Right lung (tissue), 5 donors: Measurements from ENCODE around the gene TFF1. TPM values are rescaled to one million over a fixed set of nuclear protein-coding genes. Genes with fewer than 3 reads are reported as not detected.

Experiments
- DNase-seq, 2 donors: peaks; one replicate each; pipeline ENCODE4 v3.0.0-alpha.2; 2013
- polyA plus RNA-seq, 5 donors: library from polyadenylated mRNA; unstranded; fragments of 120-200 nt; gene quantifications; one replicate each; pipeline versions ENCODE4 v1.2.1 to v1.2.3, GENCODE V29; 2013; ENCODE audit warnings: inconsistent platforms in 1 of 5, low replicate concordance in 1 of 5; ENCODE audit not compliant: insufficient read length in 5 of 5, insufficient read depth in 1 of 5

Gene TFF1
- polyA plus RNA-seq, 5 donors: 0.49 TPM; not detected in 4

DNA sequence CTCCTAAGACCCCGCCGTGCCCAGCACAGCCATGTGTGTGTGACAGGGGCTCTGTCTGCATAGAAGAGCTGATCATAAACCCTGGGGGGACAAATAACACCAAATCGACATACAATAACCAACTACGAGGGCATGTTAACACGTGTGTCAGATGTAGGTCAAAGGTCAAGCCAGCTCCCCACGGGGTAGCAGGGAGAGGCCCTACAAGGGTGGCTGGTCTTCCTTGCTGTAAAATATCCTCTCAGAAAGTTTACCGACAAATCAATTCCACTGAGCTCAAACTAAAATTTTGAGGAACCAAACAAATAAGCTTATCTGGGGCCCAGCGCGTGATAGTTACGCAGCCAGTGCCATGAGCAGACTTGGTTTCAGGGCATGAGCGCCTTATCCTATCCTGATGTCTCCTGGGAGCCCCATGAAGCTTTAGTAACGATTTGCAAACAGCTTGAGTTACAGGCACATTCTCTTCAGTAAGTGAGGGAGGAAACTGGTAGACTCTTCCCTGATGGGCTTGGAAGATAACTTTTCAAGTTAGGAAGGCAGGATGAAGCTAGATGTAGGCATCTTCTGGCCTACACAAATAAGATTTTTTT, 32.2 kb upstream of the TFF1 start:
- no peak for DNase-seq

DNA sequence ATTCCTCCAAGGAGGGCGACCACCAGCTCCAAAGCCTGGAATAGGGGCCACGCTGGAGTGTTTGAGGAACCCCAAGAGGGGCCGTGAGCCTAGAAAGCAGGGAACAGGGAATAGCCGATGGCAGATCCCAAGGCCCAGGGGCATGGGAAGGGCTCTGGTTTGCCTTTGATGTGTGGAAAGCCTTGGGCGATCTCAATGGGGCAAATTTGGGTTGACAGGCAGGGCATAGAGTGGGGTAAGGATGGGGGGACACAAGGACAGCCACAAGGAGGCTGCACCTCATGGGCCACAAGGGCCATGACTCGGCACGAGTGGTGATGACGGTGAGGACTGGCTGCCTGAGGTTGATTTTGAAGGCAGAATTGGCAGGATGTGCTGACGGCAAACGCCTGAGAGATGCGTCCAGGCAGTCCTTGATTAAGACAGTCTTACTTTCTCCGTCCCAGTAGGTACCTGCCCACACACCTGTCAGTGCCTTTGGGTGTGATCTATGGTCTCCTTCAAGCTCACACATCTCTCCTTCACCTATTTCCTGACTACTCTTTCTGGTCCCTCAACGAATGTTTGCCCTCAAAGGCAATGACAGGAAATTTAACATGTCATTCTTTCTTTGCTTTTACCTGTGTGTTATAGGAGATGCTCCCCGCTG, 31.5 kb upstream of the TFF1 start:
- no peak for DNase-seq

DNA sequence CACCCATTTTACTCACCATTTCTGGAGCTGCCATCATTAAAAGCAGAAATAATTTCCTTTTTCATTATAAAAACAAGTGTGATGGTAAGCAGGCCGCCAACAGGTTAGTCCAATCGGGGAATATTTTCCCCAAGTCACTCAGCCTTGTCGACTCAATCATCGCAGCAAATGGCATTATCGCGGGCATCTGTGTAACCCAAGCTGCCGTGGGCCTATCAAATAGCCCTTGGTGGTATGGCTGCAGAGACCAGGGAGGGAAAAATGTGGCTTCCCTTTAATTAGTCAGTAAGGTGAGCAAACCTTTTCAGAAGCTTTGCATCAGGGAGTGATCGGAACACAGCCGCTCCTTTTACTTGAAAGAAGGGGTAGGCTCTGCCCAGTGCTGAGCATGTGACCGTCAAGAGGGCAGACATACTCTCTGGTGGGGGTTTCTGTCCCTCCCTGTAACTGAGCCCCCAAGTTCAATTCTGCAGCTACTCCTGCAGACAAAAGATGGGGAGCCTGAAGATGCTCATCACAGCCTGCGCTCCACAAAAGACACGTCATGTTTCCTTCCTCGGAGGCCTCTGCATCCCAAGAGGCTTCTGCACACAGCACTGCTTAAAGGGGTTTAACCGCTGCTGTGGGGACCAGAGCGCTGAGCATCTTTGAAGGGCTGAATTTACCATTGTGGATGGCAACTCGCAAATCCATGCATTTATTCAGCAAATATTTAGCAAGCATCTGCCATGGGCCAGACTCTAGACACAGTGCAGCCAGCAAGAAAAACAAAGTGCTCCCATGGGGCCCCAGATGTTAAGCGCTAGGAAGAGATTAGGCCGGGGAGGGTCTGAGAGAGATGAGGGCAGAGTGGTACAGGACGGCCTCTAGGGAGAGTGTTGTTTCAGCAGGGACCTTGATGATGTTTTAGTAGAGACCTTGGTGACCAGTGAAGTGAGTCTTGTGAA, 30.7 kb upstream of the TFF1 start:
- DNase-seq: no peak

- no peak for DNase-seq
Measured at GRCh38 chr21:42395905-42396651, 29.7 kb upstream of the TFF1 start, which contains the start of gene TMPRSS3. Gene TMPRSS3, minus strand, starts transcription at chr21:42396052. Its CDS starts 635 bp downstream, at chr21:42395417.

DNA sequence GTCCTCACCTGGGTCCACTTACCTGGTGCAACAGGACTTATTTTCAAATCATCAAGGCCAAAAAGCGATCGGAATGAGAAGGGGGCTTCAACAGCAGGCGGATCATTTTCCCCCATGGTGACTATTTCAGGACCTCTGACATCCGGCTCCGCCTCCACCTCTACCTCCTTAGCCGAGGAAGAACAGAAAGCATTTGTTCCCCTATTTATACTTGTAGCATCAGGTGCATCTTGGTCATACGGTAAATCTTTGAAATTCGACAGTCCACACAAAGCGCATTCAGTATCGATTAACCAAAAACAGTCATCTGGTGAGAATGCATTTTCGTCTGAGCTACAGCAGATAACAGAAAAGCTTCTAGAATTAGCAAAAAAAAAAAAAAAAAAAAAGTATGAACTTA, 29.0 kb upstream of the TFF1 start:
- DNase-seq: no peak

- no peak for DNase-seq
Measured at GRCh38 chr21:42393443-42393950, 27.2 kb upstream of the TFF1 start.

DNA sequence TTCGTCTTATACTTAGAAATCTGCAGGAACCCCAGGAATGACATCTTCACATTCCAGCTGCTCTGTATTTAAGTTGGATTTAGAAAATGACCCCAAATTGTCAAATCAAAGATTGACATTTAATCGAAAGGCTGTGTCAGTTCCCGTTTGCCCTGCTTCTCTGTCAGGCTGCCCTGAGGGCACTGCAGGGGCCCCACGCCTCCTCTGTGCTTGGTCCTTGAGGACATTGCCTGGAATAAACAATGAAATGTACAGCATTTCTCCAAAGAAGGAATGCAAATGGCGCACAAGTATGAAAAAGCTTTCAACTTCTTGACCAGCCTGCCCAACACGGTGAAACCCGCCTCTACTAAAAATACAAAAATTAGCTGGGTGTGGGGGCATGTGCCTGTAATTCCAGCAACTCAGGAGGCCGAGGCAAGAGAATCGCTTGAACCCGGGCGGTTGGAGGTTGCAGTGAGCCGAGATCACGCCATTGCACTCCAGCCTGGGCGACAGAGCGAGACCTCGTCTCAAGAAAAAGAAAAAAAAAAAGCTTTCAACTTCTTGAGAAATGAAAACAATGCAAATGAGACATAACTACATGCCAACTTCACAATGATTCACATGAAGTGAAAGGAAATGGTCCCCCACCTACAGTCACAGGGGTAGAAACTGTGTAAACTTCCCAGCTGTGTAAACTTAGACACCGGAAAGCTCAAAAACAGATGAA, 26.6 kb upstream of the TFF1 start:
- no peak for DNase-seq

DNA sequence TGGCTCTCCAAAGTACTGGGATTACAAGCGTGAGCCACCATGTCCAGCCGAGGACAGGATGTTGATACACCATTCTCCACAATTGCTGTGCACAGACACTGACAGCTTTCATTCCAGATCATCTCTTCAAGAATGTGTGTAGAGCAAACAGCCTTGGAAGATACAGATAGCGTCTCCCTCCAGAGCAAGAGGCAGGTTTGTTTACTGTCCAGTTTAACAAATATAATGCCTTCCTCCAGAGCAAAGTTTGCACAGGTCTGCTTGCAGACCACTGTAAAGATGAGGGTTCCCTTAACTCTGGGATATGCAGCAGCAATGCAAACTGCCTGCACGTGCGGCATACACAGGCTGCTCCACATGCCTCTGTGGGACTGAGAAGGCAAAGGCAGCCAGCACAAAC, 25.0 kb upstream of the TFF1 start:
- DNase-seq: no peak

- no peak for DNase-seq
Measured at GRCh38 chr21:42390696-42391095, 24.4 kb upstream of the TFF1 start.

DNA sequence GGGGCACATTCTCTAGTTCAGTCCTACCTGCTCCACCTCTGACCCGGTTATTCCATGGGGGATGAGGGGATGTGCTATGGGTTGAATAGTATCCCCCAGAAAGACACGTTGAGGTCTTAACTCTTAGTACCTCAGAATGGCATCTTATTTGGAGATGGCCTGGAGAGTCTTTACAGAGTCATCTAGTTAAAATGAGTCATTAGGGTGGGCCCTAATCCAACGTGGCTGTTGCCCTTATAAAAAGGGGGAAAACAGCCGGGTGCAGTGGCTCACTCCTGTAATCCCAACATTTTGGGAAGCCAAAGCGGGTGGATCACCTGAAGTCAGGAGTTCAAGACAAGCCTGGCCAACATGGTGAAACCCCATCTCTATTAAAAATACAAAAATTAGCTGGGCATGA, 23.9 kb upstream of the TFF1 start:
- DNase-seq: no peak

GRCh38 chr21:42389449-42389835, 23.1 kb upstream of the TFF1 start:
- DNase-seq: peak; percentile 18 to 32

GRCh38 chr21:42388740-42389448, 22.6 kb upstream of the TFF1 start:
- no peak for DNase-seq

DNA sequence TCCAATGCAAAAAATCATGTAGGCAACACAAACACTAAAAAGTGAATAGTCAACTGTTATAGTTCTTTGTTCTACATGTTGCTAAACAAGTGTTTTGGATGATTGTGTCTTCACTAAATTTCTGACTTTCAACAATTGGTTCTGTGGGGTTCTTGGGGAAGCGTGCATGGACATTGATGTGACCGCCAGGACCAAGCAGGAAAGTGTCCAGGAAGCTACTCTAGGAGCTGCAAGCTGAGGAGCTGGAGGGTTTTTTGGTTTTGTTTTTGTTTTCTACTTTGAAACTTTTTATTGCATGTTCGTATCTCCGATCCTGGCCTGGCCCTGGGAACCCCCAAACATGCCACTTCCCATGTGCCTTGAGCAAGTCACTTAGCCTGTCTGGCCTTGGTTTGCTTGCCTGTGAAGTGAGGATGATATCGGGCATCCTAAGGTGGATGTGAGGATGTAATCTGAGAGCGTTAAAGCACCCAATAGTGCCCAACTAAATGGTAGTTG, 21.6 kb upstream of the TFF1 start:
- DNase-seq: no peak

- DNase-seq: no peak
Measured at GRCh38 chr21:42387164-42387563, 20.8 kb upstream of the TFF1 start.

- DNase-seq: no peak
Measured at GRCh38 chr21:42386034-42386591, 19.8 kb upstream of the TFF1 start.

DNA sequence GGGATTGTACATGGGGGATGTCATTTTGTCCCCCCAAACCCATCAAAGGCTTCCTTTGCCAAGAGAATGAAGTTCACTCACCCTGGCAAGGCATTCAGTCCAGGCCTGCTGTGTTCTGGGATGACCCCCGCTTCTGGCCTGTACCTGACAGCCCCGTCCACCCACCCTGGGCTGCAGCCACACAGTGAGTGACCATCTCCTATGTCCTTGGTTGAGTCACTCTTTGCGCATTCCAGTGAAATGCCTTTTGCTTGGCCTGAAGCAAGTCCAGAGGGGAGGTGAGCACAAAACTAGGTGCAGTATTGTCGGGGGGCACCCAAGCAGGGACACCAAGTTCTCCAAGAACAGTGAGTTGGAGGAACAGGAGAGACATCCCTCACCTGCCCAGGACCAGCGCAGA, 19.3 kb upstream of the TFF1 start:
- no peak for DNase-seq

- DNase-seq: no peak
Measured at GRCh38 chr21:42384989-42385388, 18.7 kb upstream of the TFF1 start.

GRCh38 chr21:42384156-42384945, 18.0 kb upstream of the TFF1 start:
- no peak for DNase-seq

GRCh38 chr21:42383331-42383730, 17.0 kb upstream of the TFF1 start:
- DNase-seq: no peak
